ENCODE results near the gene RPH3AL. TPM values are rescaled to one million over a fixed set of nuclear protein-coding genes. Genes with fewer than 3 reads are reported as not detected.

RPH3AL gene
- total RNA-seq, 1 experiment from 2014 or later: 3.0 TPM

- H3K27ac Mint-ChIP-seq: peak overlapping the region in 1 of 3 experiments; percentile 44; a peak in 1 of 7 replicates
- Histone ChIP-seq H3T11ph (ENCODE audit: low read length) (no peak overlapping the region), H3K56ac (ENCODE audit: insufficient read length, low read depth, low read length) (no peak overlapping the region), H3K4me2 (ENCODE audit: insufficient read depth, insufficient read length, low read length) (no peak overlapping the region), H2BK5ac (ENCODE audit: insufficient read length, low read length) (no peak overlapping the region), H3K79me2 (ENCODE audit: insufficient read depth, low read length) (no peaks in the 10 kb centered on the region), H2BK20ac (ENCODE audit: low read depth, low read length, poor library complexity, severe bottlenecking) (no peak overlapping the region), H2BK120ac (ENCODE audit: low read depth, low read length, poor library complexity, severe bottlenecking) (no peak overlapping the region), H4K8ac (replicated peaks; ENCODE audit: insufficient read length, low read depth, low read length) (no peak overlapping the region), H2BK15ac (ENCODE audit: low read depth, low read length) (no peak overlapping the region), H3K27me3 (ENCODE audit: insufficient read depth, low read length) (no peaks in the 10 kb centered on the region), H3K4ac (ENCODE audit: low read depth, low read length) (no peak overlapping the region), H4K20me1 (ENCODE audit: control insufficient read depth, insufficient read depth, insufficient read length) (no peaks in the 10 kb centered on the region), H3K9ac (ENCODE audit: extremely low read depth, insufficient read length, low read length) (no peak overlapping the region), H3K27ac (ENCODE audit: insufficient read length, low read depth, low read length) (no peak overlapping the region), H3K79me1 (ENCODE audit: insufficient read depth, low read depth, low read length, poor library complexity, severe bottlenecking) (no peaks in the 10 kb centered on the region), H3K23ac (ENCODE audit: insufficient read length, low read depth, low read length) (no peak overlapping the region), H3K23me2 (ENCODE audit: insufficient read length, low read depth, low read length, poor library complexity, severe bottlenecking) (no peaks in the 10 kb centered on the region), H3K14ac (ENCODE audit: insufficient read depth, low read length) (no peak overlapping the region; the same call in 1 of the 2 replicates), H2BK12ac (ENCODE audit: insufficient read length, low read depth, low read length) (no peak overlapping the region), H2AK5ac (ENCODE audit: insufficient read length, low read length) (no peak overlapping the region), H3K9me3 (ENCODE audit: control insufficient read depth, low read depth, low read length) (no peaks in the 10 kb centered on the region), H4K5ac (ENCODE audit: insufficient read length, low read depth, low read length) (no peak overlapping the region), H4K91ac (ENCODE audit: insufficient read length, low read depth, low read length) (no peak overlapping the region), H2AFZ (ENCODE audit: low read length) (no peak overlapping the region), H3K4me1 (ENCODE audit: insufficient read depth, low read length) (peaks cover 6% of the 10 kb centered on the region; the same call in 1 of the 2 replicates), H3K18ac (ENCODE audit: insufficient read length, low read depth, low read length) (no peak overlapping the region)
- no peaks in the 10 kb centered on the region for H3K9me3 Mint-ChIP-seq
- H3K4me3 Mint-ChIP-seq: no peak overlapping the region
- no CpG with 5 or more reads among the region's 24 CpGs for WGBS (ENCODE audit: extremely low coverage, insufficient read length, low lambda C conversion rate)
- no peaks in the 10 kb centered on the region for H3K36me3 Mint-ChIP-seq (ENCODE audit: insufficient read depth in 1 of 3, low read depth in 3 of 3)
- no peak for DNase-seq
- H3K4me1 Mint-ChIP-seq: peaks cover 13 to 43% of the 10 kb centered on the region in 2 experiments
- H3K27me3 Mint-ChIP-seq (ENCODE audit: low read depth): no peaks in the 10 kb centered on the region; the same call in none of the 2 replicates
- no peak for TF ChIP-seq CTCF (conservative IDR thresholded peaks at IDR 0.05)
Observed at GRCh38 chr17:231966-232807, 120.4 kb downstream of the RPH3AL start.

All from H9 (cell line).